Esophagus squamous epithelium (tissue), 5 donors: Measurements from ENCODE around the gene PALM. TPM values are rescaled to one million over a fixed set of nuclear protein-coding genes. Genes with fewer than 3 reads are reported as not detected.

ENCODE experiments used
- DNase-seq: peaks from one replicate; lab custom pipeline; 2025; lab: John Stamatoyannopoulos, UW
- H3K27ac ChIP-seq, 4 donors: fragments of 200-600 bp; sonication (generic); one replicate each; pipeline ENCODE4 v1.5.1; 2016 to 2019; ENCODE audit warnings: mild to moderate bottlenecking in 1 of 4
- H3K27me3 ChIP-seq, 4 donors: fragments of 200-600 bp; sonication (generic); 1 replicate in 3 of 4; 2 replicates in 1 of 4; pipeline versions ENCODE4 v1.5.1 to v1.6.0; 2017 to 2021; ENCODE audit warnings: antibody characterized with exemption in 1 of 4
- H3K36me3 ChIP-seq, 3 donors: fragments of 200-600 bp; sonication (generic); one replicate each; pipeline ENCODE4 v1.5.1; 2016 to 2019
- H3K4me1 ChIP-seq, 3 donors: fragments of 200-600 bp; sonication (generic); one replicate each; pipeline ENCODE4 v1.5.1; 2017 to 2019
- H3K4me3 ChIP-seq, 4 donors: fragments of 200-600 bp; sonication (generic); 1 replicate in 3 of 4; 2 replicates in 1 of 4; pipeline ENCODE4 v1.5.1; 2016 to 2019; ENCODE audit warnings: mild to moderate bottlenecking in 2 of 4, moderate library complexity in 1 of 4
- H3K9me3 ChIP-seq, 3 donors: fragments of 200-600 bp; sonication (generic); one replicate each; pipeline ENCODE4 v1.5.1; 2016 to 2019
- CTCF ChIP-seq, 6 experiments: fragments of 450-650 bp in 4 of 6; fragments of 200-600 bp in 2 of 6; sonication (generic) in 2 of 6; IDR thresholded peaks; one replicate each; pipeline ENCODE4 v1.5.1; 2016 to 2019; ENCODE audit warnings: antibody characterized with exemption in 6 of 6, mild to moderate bottlenecking in 4 of 6, moderate library complexity in 4 of 6
- POLR2A ChIP-seq, 4 donors: fragments of 450-650 bp; IDR thresholded peaks; one replicate each; pipeline ENCODE4 v1.6.1; 2017; ENCODE audit warnings: antibody characterized with exemption in 4 of 4, mild to moderate bottlenecking in 4 of 4, moderate library complexity in 3 of 4
- WGBS, 2 donors: methylation state at CpG; one replicate each; pipeline ENCODE4 v1.1.5; 2018; 5-methylcytosine and 5-hydroxymethylcytosine counted together
- intact Hi-C: fragments of 100-400 bp; cut with DNase I; formaldehyde crosslinking; loops from one replicate; pipeline ENCODE4 v1.15.0; 2022
- total RNA-seq, 4 donors: library from RNA; depleted of rRNA; stranded (reverse); fragments of >200 nt; gene quantifications; one replicate each; pipeline ENCODE4 v1.1.0, GENCODE V29; 2016
- donor health status: DM: yes; HTN: yes; CAD: no.

The PALM gene
- total RNA-seq, 4 donors from 2014 or later, result 2.6 to 19.3 (median 6.5) TPM

- Histone ChIP-seq H3K4me3 (peak overlapping the region in 1 of 4 donors; percentile 24), H3K27me3 (no peaks in the 10 kb centered on the region), H3K4me1 (peaks cover 0 to 43% (median 20%) of the 10 kb centered on the region in 3 donors), H3K9me3 (no peaks in the 10 kb centered on the region), H3K27ac (peak overlapping the region; percentile 46 to 81 (median 70)), H3K36me3 (no peaks in the 10 kb centered on the region)
- TF ChIP-seq POLR2A (IDR thresholded peaks at IDR 0.05) (no peak), CTCF (IDR thresholded peaks at IDR 0.05) (no peak)
- intact Hi-C loops, result no loop called here
- WGBS, 2 donors, result 69 to 75% methylated on average over 8 to 9 of the region's 9 CpGs
- DNase-seq, result no peak
These were observed 80.9 kb downstream of the PALM start for GRCh38 chr19:789701-790060.

- no peaks in the 10 kb centered on the region for H3K27me3 ChIP-seq
- intact Hi-C loops, result no loop called here
- H3K4me3 ChIP-seq, result no peak overlapping the region
- H3K27ac ChIP-seq, result peak overlapping the region in 2 of 4 donors; percentile 46 to 73
- H3K36me3 ChIP-seq, result no peaks in the 10 kb centered on the region
- no peak for DNase-seq
- WGBS, 2 donors, result 82 to 85% methylated on average over 23 to 25 of the region's 26 CpGs
- TF ChIP-seq POLR2A (IDR thresholded peaks at IDR 0.05) (no peak), CTCF (IDR thresholded peaks at IDR 0.05) (no peak)
- no peaks in the 10 kb centered on the region for H3K9me3 ChIP-seq
- H3K4me1 ChIP-seq, result peaks cover 7 to 53% (median 27%) of the 10 kb centered on the region in 3 donors
These were observed 82.4 kb downstream of the PALM start for GRCh38 chr19:791007-791566.

DNA sequence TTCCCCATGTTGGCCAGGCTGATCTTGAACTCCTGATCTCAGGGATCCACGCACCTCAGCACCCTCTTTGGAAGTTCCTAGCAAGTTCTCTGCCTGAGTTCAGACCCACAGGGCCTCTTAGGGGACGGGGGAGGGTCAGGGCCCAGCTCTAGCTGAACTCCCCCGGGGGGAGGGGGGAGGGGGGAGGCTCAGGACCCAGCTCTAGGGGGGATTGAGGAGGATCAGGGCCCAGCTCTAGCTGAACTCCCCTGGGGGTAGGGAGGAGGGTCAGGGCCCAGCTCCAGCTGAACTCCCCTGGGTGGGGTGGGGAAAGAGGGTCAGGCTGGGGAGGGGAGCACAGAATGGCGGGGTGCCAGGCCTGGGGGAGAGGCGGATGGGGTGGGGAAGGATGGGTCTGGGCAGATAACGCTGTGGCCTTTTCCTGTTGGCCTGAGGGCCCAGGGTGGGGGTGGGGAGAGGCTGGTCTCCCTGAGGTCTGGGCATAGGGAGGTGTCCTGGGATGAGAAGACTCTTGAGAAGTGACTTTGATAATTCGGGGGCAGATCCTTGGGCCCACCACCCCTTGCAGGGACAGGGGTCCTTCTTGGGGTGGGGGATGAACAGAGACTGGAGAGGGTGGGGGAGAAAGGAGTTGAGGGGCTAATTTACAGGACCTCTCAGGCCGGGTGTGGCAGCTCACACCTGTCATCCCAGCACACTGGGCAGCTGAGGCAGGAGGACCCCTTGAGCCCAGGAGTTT, 83.0 kb downstream of the PALM start:
- peak overlapping the region; percentile 2 to 67 (median 48) for H3K27ac ChIP-seq
- TF ChIP-seq CTCF (IDR thresholded peaks at IDR 0.05) (no peak), POLR2A (IDR thresholded peaks at IDR 0.05) (no peak)
- DNase-seq, result no peak
- no peaks in the 10 kb centered on the region for H3K27me3 ChIP-seq
- H3K4me3 ChIP-seq, result no peak overlapping the region
- no peaks in the 10 kb centered on the region for H3K36me3 ChIP-seq
- intact Hi-C loops, result no loop called here
- peaks cover 12 to 58% (median 31%) of the 10 kb centered on the region in 3 donors for H3K4me1 ChIP-seq
- no peaks in the 10 kb centered on the region for H3K9me3 ChIP-seq
- WGBS, 2 donors, result 50% methylated on average over 2 to 6 of the region's 8 CpGs

DNA sequence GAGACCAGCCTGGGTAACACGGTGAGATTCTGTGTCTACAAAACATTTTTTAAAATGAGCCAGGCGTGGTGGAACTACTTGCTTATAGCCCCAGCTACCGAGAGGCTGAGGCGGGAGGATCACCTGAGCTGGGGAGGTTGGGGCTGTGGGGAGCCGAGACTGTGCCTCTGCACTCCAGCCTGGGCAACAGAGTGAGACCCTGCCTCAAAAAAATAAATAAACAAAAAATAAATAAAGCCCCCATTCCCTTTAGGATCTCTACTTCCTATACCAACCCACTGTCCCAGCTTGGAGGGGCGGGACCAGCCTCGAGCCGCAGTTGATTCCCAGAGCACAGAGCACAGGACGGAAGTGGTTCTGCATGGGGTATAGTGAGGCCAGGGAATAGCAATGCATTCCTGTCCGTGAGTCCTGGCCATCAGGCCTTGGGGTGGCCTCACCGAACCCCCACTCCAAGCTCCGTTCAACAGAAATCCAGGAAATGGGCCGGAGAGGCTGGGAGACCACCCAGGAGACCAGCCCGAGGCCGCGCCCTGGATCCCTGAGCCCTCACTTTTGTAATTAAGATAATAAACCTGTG, 83.7 kb downstream of the PALM start:
- Histone ChIP-seq H3K27ac (peak overlapping the region in 3 of 4 donors; percentile 46 to 67 (median 51)), H3K36me3 (no peaks in the 10 kb centered on the region), H3K9me3 (no peaks in the 10 kb centered on the region), H3K4me3 (no peak overlapping the region), H3K27me3 (no peaks in the 10 kb centered on the region), H3K4me1 (peaks cover 12 to 58% (median 31%) of the 10 kb centered on the region in 3 donors)
- TF ChIP-seq CTCF (IDR thresholded peaks at IDR 0.05) (no peak), POLR2A (IDR thresholded peaks at IDR 0.05) (no peak)
- 76 to 78% methylated on average over 7 to 10 of the region's 16 CpGs for WGBS, 2 donors
- intact Hi-C loops, result no loop called here
- DNase-seq, result no peak

DNA sequence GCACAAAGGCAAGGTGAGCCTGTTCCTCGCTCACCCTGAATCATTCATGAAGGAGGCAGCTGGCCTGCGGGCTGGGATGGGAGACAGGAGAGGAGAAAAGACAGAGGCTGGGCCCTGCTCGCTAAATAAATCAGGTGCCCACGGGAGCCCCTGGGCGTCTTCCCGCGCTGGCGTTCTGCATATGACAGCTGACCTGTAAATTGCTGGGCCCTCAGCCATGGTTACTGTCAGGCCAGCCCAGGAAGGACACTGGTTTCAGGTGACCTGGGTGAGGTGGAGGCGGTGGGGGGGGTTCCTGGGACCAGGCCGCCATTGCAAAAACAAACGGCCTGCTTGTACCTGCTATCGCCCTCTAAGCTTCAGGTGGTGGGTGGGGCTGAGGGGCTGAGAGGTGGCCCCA, 85.1 kb downstream of the PALM start:
- intact Hi-C loops, result no loop called here

More for the DNA sequence above, 85.1 kb downstream of the PALM start:
- no peak for DNase-seq
- 60 to 83% methylated on average over 1 to 11 of the region's 12 CpGs for WGBS, 2 donors
- H3K27me3 ChIP-seq, result no peaks in the 10 kb centered on the region
- no peak overlapping the region for H3K27ac ChIP-seq
- H3K36me3 ChIP-seq, result no peaks in the 10 kb centered on the region
- H3K4me3 ChIP-seq, result no peak overlapping the region
- no peaks in the 10 kb centered on the region for H3K9me3 ChIP-seq
- TF ChIP-seq POLR2A (IDR thresholded peaks at IDR 0.05) (no peak), CTCF (IDR thresholded peaks at IDR 0.05) (no peak)
- H3K4me1 ChIP-seq, result peaks cover 18 to 57% (median 32%) of the 10 kb centered on the region in 3 donors
